ENCODE data around the gene MRTFA.

Gene MRTFA

GRCh38 chr22:40407021-40407761 is 229.3 kb downstream of the MRTFA start:
- in situ Hi-C loops (cut with HindIII; ENCODE audit: low sequenced_read_pairs) = no loop called here
- no peak for TF ChIP-seq CTCF (IDR thresholded peaks at IDR 0.05; ENCODE audit: low read depth, low read length)
- H3K4me3 ChIP-seq (ENCODE audit: low read depth, low read length) = no peak overlapping the region
- no peak for DNase-seq (ENCODE audit: low read depth, low spot score)

GRCh38 chr22:40406063-40406890 is 230.2 kb downstream of the MRTFA start:
- in situ Hi-C loops (cut with HindIII; ENCODE audit: low sequenced_read_pairs) = no loop called here
- no peak overlapping the region for H3K4me3 ChIP-seq (ENCODE audit: low read depth, low read length)
- no peak for TF ChIP-seq CTCF (IDR thresholded peaks at IDR 0.05; ENCODE audit: low read depth, low read length)
- no peak for DNase-seq (ENCODE audit: low read depth, low spot score)

GRCh38 chr22:40405178-40406062 is 231.1 kb downstream of the MRTFA start:
- in situ Hi-C loops (cut with HindIII; ENCODE audit: low sequenced_read_pairs) = no loop called here
- TF ChIP-seq CTCF (IDR thresholded peaks at IDR 0.05; ENCODE audit: low read depth, low read length) = no peak
- H3K4me3 ChIP-seq (ENCODE audit: low read depth, low read length) = no peak overlapping the region
- no peak for DNase-seq (ENCODE audit: low read depth, low spot score)

- no peak for DNase-seq (ENCODE audit: low read depth, low spot score)
- no peak overlapping the region for H3K4me3 ChIP-seq (ENCODE audit: low read depth, low read length)
- in situ Hi-C loops (cut with HindIII; ENCODE audit: low sequenced_read_pairs) = no loop called here
- no peak for TF ChIP-seq CTCF (IDR thresholded peaks at IDR 0.05; ENCODE audit: low read depth, low read length)
These were observed 232.0 kb downstream of the MRTFA start for GRCh38 chr22:40404251-40405177.

- in situ Hi-C loops (cut with HindIII; ENCODE audit: low sequenced_read_pairs) = no loop called here
- no peak for TF ChIP-seq CTCF (IDR thresholded peaks at IDR 0.05; ENCODE audit: low read depth, low read length)
- no peak overlapping the region for H3K4me3 ChIP-seq (ENCODE audit: low read depth, low read length)
- no peak for DNase-seq (ENCODE audit: low read depth, low spot score)
These were observed 232.9 kb downstream of the MRTFA start for GRCh38 chr22:40403651-40404050.

Measured in astrocyte of the spinal cord (primary cell).